ENCODE results near the gene PPP2R5E.

The PPP2R5E gene

GRCh38 chr14:63508033-63508432 lies 35.1 kb downstream of the PPP2R5E start:
- ATAC-seq, result no peak
- TF ChIP-seq OSR1 (CRISPR knock-in tag; IDR thresholded peaks at IDR 0.05), result no peak
- no peak for TF ChIP-seq BACH2 (CRISPR knock-in tag; IDR thresholded peaks at IDR 0.05; ENCODE audit: borderline replicate concordance)
- no peak for TF ChIP-seq CREB5 (CRISPR knock-in tag; IDR thresholded peaks at IDR 0.05; ENCODE audit: low read depth)
- no peak for TF ChIP-seq CSRNP3 (CRISPR knock-in tag; IDR thresholded peaks at IDR 0.05)
- no peak for TF ChIP-seq SNAI2 (CRISPR knock-in tag; IDR thresholded peaks at IDR 0.05)
- no peak for TF ChIP-seq PATZ1 (CRISPR knock-in tag; IDR thresholded peaks at IDR 0.05; ENCODE audit: borderline replicate concordance)
- no peak for TF ChIP-seq ZNF70 (CRISPR knock-in tag; IDR thresholded peaks at IDR 0.05)
- no peak for TF ChIP-seq ESRRG (CRISPR knock-in tag; IDR thresholded peaks at IDR 0.05)
- TF ChIP-seq ZC3H10 (CRISPR knock-in tag; IDR thresholded peaks at IDR 0.05), result no peak
- TF ChIP-seq RARB (CRISPR knock-in tag; IDR thresholded peaks at IDR 0.05), result no peak
- TF ChIP-seq CSDC2 (CRISPR knock-in tag; IDR thresholded peaks at IDR 0.05), result no peak
- no peak for TF ChIP-seq TOX (CRISPR knock-in tag; IDR thresholded peaks at IDR 0.05; ENCODE audit: borderline replicate concordance)
- no peak for TF ChIP-seq ZFP30 (CRISPR knock-in tag; IDR thresholded peaks at IDR 0.05)
- no peak for TF ChIP-seq ISL1 (CRISPR knock-in tag; IDR thresholded peaks at IDR 0.05)
- no peak for TF ChIP-seq GLIS3 (CRISPR knock-in tag; IDR thresholded peaks at IDR 0.05)
- TF ChIP-seq TCF4 (CRISPR knock-in tag; IDR thresholded peaks at IDR 0.05; ENCODE audit: borderline replicate concordance), result no peak

GRCh38 chr14:63504648-63505047 lies 38.5 kb downstream of the PPP2R5E start:
- no peak for ATAC-seq
- TF ChIP-seq ZNF565 (CRISPR knock-in tag; conservative IDR thresholded peaks at IDR 0.05; ENCODE audit: low read depth) (no peak), GLIS3 (CRISPR knock-in tag; IDR thresholded peaks at IDR 0.05) (no peak), ESRRG (CRISPR knock-in tag; IDR thresholded peaks at IDR 0.05) (no peak), PPARA (CRISPR knock-in tag; IDR thresholded peaks at IDR 0.05; ENCODE audit: borderline replicate concordance) (no peak), POU6F1 (CRISPR knock-in tag; IDR thresholded peaks at IDR 0.05; ENCODE audit: borderline replicate concordance, low read depth) (no peak), ZNF70 (CRISPR knock-in tag; IDR thresholded peaks at IDR 0.05) (no peak), RARB (CRISPR knock-in tag; IDR thresholded peaks at IDR 0.05) (no peak), TSHZ2 (CRISPR knock-in tag; IDR thresholded peaks at IDR 0.05) (no peak), CSDC2 (CRISPR knock-in tag; IDR thresholded peaks at IDR 0.05) (no peak), ZC3H10 (CRISPR knock-in tag; IDR thresholded peaks at IDR 0.05) (no peak), ZNF8 (CRISPR knock-in tag; IDR thresholded peaks at IDR 0.05) (no peak), BACH2 (CRISPR knock-in tag; IDR thresholded peaks at IDR 0.05; ENCODE audit: borderline replicate concordance) (no peak), CREB5 (CRISPR knock-in tag; IDR thresholded peaks at IDR 0.05; ENCODE audit: low read depth) (no peak), SNAI2 (CRISPR knock-in tag; IDR thresholded peaks at IDR 0.05) (no peak), PATZ1 (CRISPR knock-in tag; IDR thresholded peaks at IDR 0.05; ENCODE audit: borderline replicate concordance) (no peak), TCF4 (CRISPR knock-in tag; IDR thresholded peaks at IDR 0.05; ENCODE audit: borderline replicate concordance) (no peak), CSRNP3 (CRISPR knock-in tag; IDR thresholded peaks at IDR 0.05) (no peak)
